Endothelial cell of umbilical vein (primary cell): ENCODE data around the gene IP6K1.
"Not testable (repeated sequence)": the region's sequence is repeated elsewhere in the genome, so short reads cannot be mapped to it uniquely, and the experiment has no call there.

Experiments
- POLR2A ChIP-seq: IDR thresholded peaks from 2 replicates; pipeline ENCODE4 v1.6.1; 2012; ENCODE audit warnings: low read depth, mild to moderate bottlenecking, control low read depth, low read length
- TF ChIP-seq, protein P1 (sequence below), 2 donors: IDR thresholded peaks; 1 replicate in 1 of 2; 2 replicates in 1 of 2; pipeline ENCODE4 v1.5.1; 2011; ENCODE audit warnings: low read length in 2 of 2, mild to moderate bottlenecking in 2 of 2, moderate library complexity in 2 of 2, control low read depth in 1 of 2, inconsistent platforms in 1 of 2, low read depth in 1 of 2; ENCODE audit not compliant: insufficient read depth in 1 of 2; ENCODE audit errors: extremely low read depth in 1 of 2

DNA sequence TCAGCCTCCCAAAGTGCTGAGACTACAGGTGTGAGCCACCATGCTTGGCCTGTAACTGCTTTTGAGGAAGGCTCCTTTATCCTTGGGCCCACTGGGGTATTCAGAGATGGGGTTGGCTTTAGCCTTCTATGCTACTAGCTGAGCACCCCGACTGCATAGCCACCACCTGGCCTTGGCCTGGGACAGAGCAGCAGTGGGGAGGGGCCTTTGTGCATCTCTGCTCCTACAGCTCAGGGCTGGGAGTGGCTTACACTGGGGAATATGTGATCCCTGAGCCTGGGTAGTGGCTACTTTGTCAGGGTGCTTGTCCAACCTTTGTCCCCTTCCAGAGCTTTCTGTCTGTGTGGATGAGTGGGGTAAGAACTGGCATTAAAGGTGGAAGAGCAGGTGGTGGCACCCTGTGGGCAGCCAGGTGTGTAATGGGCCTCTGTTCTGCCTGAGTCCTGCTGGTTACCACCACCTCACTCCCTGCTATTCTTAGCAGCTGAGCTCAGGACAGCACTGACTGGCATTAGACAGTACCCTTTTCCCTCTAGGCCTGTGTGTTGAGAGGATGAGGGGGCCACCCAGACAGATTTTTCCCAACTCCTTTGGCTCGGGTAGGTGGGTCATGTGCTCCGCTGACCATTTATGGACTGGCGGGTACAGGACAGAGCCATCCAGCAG lies 90.9 kb downstream of the IP6K1 start:
- TF ChIP-seq, protein P1, sequence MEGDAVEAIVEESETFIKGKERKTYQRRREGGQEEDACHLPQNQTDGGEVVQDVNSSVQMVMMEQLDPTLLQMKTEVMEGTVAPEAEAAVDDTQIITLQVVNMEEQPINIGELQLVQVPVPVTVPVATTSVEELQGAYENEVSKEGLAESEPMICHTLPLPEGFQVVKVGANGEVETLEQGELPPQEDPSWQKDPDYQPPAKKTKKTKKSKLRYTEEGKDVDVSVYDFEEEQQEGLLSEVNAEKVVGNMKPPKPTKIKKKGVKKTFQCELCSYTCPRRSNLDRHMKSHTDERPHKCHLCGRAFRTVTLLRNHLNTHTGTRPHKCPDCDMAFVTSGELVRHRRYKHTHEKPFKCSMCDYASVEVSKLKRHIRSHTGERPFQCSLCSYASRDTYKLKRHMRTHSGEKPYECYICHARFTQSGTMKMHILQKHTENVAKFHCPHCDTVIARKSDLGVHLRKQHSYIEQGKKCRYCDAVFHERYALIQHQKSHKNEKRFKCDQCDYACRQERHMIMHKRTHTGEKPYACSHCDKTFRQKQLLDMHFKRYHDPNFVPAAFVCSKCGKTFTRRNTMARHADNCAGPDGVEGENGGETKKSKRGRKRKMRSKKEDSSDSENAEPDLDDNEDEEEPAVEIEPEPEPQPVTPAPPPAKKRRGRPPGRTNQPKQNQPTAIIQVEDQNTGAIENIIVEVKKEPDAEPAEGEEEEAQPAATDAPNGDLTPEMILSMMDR (IDR thresholded peaks at IDR 0.05; ENCODE audit: extremely low read depth in 1 of 2, insufficient read depth in 1 of 2, low read depth in 1 of 2, low read length in 2 of 2): not testable (repeated sequence)
- TF ChIP-seq POLR2A: not testable (repeated sequence)
